ENCODE data around the gene GPR156. TPM values are rescaled to one million over a fixed set of nuclear protein-coding genes. Genes with fewer than 3 reads are reported as not detected.

Gene GPR156
- polyA plus RNA-seq, 1 donor from 2014 or later, result 0.22 TPM

GRCh38 chr3:120151791-120152190 is 133.2 kb downstream of the GPR156 start:
- H3K4me2 ChIP-seq (ENCODE audit: low read length), result no peak overlapping the region
- TF ChIP-seq EP300 (conservative IDR thresholded peaks at IDR 0.05; ENCODE audit: poor library complexity, severe bottlenecking), result no peak
- TF ChIP-seq RAD21 (conservative IDR thresholded peaks at IDR 0.05), result no peak
- TF ChIP-seq EZH2 (IDR thresholded peaks at IDR 0.05; ENCODE audit: borderline replicate concordance, insufficient read depth, low read length, poor library complexity, severe bottlenecking), result no peak
- no peak for TF ChIP-seq TAF1 (IDR thresholded peaks at IDR 0.05; ENCODE audit: low read depth)
- no peak for TF ChIP-seq POLR2AphosphoS5 (IDR thresholded peaks at IDR 0.05)
- TF ChIP-seq REST (IDR thresholded peaks at IDR 0.05; ENCODE audit: borderline replicate concordance), result no peak
- TF ChIP-seq CTCF (IDR thresholded peaks at IDR 0.05; ENCODE audit: poor library complexity, severe bottlenecking), result no peak
- no peak for TF ChIP-seq MXI1 (conservative IDR thresholded peaks at IDR 0.05; ENCODE audit: poor library complexity, severe bottlenecking)
- TF ChIP-seq SMC3 (conservative IDR thresholded peaks at IDR 0.05; ENCODE audit: poor library complexity), result no peak
- H3K9me3 ChIP-seq (ENCODE audit: low read length), result peaks cover 3% of the 10 kb centered on the region
- no peak overlapping the region for H2AFZ ChIP-seq (ENCODE audit: low read depth, low read length)
- no peak overlapping the region for H3K27ac ChIP-seq (ENCODE audit: low read length)
- no peaks in the 10 kb centered on the region for H3K27me3 ChIP-seq (ENCODE audit: insufficient read depth, low read depth, low read length)
- no peaks in the 10 kb centered on the region for H3K79me2 ChIP-seq (replicated peaks; ENCODE audit: insufficient read depth, low read length)
- no peak overlapping the region for H3K9ac ChIP-seq (ENCODE audit: low read length)
- no peak overlapping the region for H3K4me3 ChIP-seq (ENCODE audit: low read length)
- H3K36me3 ChIP-seq (ENCODE audit: insufficient read depth, low read length), result no peaks in the 10 kb centered on the region
- H3K9me2 ChIP-seq (ENCODE audit: insufficient read depth, low read length), result no peaks in the 10 kb centered on the region
- no peaks in the 10 kb centered on the region for H4K20me1 ChIP-seq (ENCODE audit: insufficient read depth)
- H3F3A ChIP-seq (ENCODE audit: insufficient read depth, low read length, poor library complexity, severe bottlenecking), result no peaks in the 10 kb centered on the region

- H3K36me3 ChIP-seq (ENCODE audit: insufficient read depth, low read length), result no peaks in the 10 kb centered on the region
- H3K27ac ChIP-seq (ENCODE audit: low read length), result no peak overlapping the region
- H3K9me2 ChIP-seq (ENCODE audit: insufficient read depth, low read length), result no peaks in the 10 kb centered on the region
- no peaks in the 10 kb centered on the region for H3K79me2 ChIP-seq (replicated peaks; ENCODE audit: insufficient read depth, low read length)
- no peak overlapping the region for H3K4me2 ChIP-seq (ENCODE audit: low read length)
- H3K9me3 ChIP-seq (ENCODE audit: low read length), result no peaks in the 10 kb centered on the region
- TF ChIP-seq REST (IDR thresholded peaks at IDR 0.05; ENCODE audit: borderline replicate concordance), result no peak
- no peak for TF ChIP-seq EZH2 (IDR thresholded peaks at IDR 0.05; ENCODE audit: borderline replicate concordance, insufficient read depth, low read length, poor library complexity, severe bottlenecking)
- TF ChIP-seq POLR2AphosphoS5 (IDR thresholded peaks at IDR 0.05), result no peak
- no peak for TF ChIP-seq EP300 (conservative IDR thresholded peaks at IDR 0.05; ENCODE audit: poor library complexity, severe bottlenecking)
- no peak for TF ChIP-seq TAF1 (IDR thresholded peaks at IDR 0.05; ENCODE audit: low read depth)
- TF ChIP-seq CTCF (IDR thresholded peaks at IDR 0.05; ENCODE audit: poor library complexity, severe bottlenecking), result no peak
- TF ChIP-seq RAD21 (conservative IDR thresholded peaks at IDR 0.05), result no peak
- TF ChIP-seq SMC3 (conservative IDR thresholded peaks at IDR 0.05; ENCODE audit: poor library complexity), result no peak
- no peak overlapping the region for H2AFZ ChIP-seq (ENCODE audit: low read depth, low read length)
- H3F3A ChIP-seq (ENCODE audit: insufficient read depth, low read length, poor library complexity, severe bottlenecking), result no peaks in the 10 kb centered on the region
- H3K4me3 ChIP-seq (ENCODE audit: low read length), result no peak overlapping the region
- no peaks in the 10 kb centered on the region for H3K27me3 ChIP-seq (ENCODE audit: insufficient read depth, low read depth, low read length)
- H4K20me1 ChIP-seq (ENCODE audit: insufficient read depth), result no peaks in the 10 kb centered on the region
- H3K9ac ChIP-seq (ENCODE audit: low read length), result no peak overlapping the region
Measured at GRCh38 chr3:120148187-120148949, 136.7 kb downstream of the GPR156 start.
